Endometrial microvascular endothelial cells (primary cell): ENCODE results near the gene HNF1A. TPM values are rescaled to one million over a fixed set of nuclear protein-coding genes. Genes with fewer than 3 reads are reported as not detected.

Experiments used
- in situ Hi-C: cut with HindIII; loops from 2 replicates; pipeline ENCODE4 v1.10.0; 2017; ENCODE audit warnings: low sequenced_read_pairs, low pct_unique_long_range_greater_than_20kb; ENCODE audit errors: inconsistent ontology term
- total RNA-seq: library from RNA; depleted of rRNA; stranded (reverse); fragments of >200 nt; gene quantifications from one replicate; pipeline ENCODE4 v1.2.3, GENCODE V29; 2015; ENCODE audit errors: inconsistent ontology term

Gene HNF1A
- total RNA-seq, 1 donor from 2014 or later: not detected

- in situ Hi-C loops: no loop called here
Observed at GRCh38 chr12:120982659-120983058, 4.3 kb downstream of the HNF1A start.

- in situ Hi-C loops: no loop called here
Observed at GRCh38 chr12:120983759-120984158, 5.4 kb downstream of the HNF1A start.

- in situ Hi-C loops: no loop called here
Observed at GRCh38 chr12:120984351-120984898, 6.1 kb downstream of the HNF1A start.

GRCh38 chr12:120988234-120988633 lies 9.9 kb downstream of the HNF1A start:
- in situ Hi-C loops: no loop called here

GRCh38 chr12:120988658-120989057 lies 10.3 kb downstream of the HNF1A start:
- in situ Hi-C loops: no loop called here

GRCh38 chr12:120989687-120990086 lies 11.3 kb downstream of the HNF1A start:
- in situ Hi-C loops: no loop called here

- in situ Hi-C loops: no loop called here
Observed at GRCh38 chr12:120990487-120991055, 12.2 kb downstream of the HNF1A start.

GRCh38 chr12:120991965-120992364 lies 13.6 kb downstream of the HNF1A start:
- in situ Hi-C loops: no loop called here

GRCh38 chr12:120992989-120993388 lies 14.6 kb downstream of the HNF1A start:
- in situ Hi-C loops: no loop called here

- in situ Hi-C loops: no loop called here
Observed at GRCh38 chr12:120993496-120993895, 15.2 kb downstream of the HNF1A start.

- in situ Hi-C loops: no loop called here
Observed at GRCh38 chr12:120994059-120994458, 15.7 kb downstream of the HNF1A start.

- in situ Hi-C loops: no loop called here
Observed at GRCh38 chr12:120994589-120995337, 16.4 kb downstream of the HNF1A start.

- in situ Hi-C loops: no loop called here
Observed at GRCh38 chr12:120996133-120996746, 17.9 kb downstream of the HNF1A start.

- in situ Hi-C loops: no loop called here
Observed at GRCh38 chr12:120997448-120997847, 19.1 kb downstream of the HNF1A start.

GRCh38 chr12:120998435-120998834 lies 20.1 kb downstream of the HNF1A start:
- in situ Hi-C loops: no loop called here

- in situ Hi-C loops: no loop called here
Observed at GRCh38 chr12:120999191-121000120, 21.1 kb downstream of the HNF1A start.

- in situ Hi-C loops: no loop called here
Observed at GRCh38 chr12:121000530-121000929, 22.2 kb downstream of the HNF1A start.

- in situ Hi-C loops: no loop called here
Observed at GRCh38 chr12:121001060-121001459, 22.7 kb downstream of the HNF1A start.
